Heart right ventricle (tissue), 16 donors: ENCODE data around the gene VSTM5. TPM values are rescaled to one million over a fixed set of nuclear protein-coding genes. Genes with fewer than 3 reads are reported as not detected.

Experiments
- ATAC-seq, 8 donors: fragments of 200-7000 bp; cut with Tn5 transposase; one replicate each; pipeline ENCODE4 v1.9.1; 2020; ENCODE audit warnings: mild to moderate bottlenecking in 8 of 8, moderate library complexity in 8 of 8, moderate number of reproducible peaks in 1 of 8
- DNase-seq, 2 donors: peaks; one replicate each; pipeline ENCODE4 v3.0.0-alpha.2; 2020
- H3K27ac ChIP-seq, 10 donors: fragments of 200-600 bp; sonication (generic) in 2 of 10; one replicate each; pipeline versions ENCODE4 v1.5.0 to v1.8.0; 2020 to 2022; ENCODE audit warnings: mild to moderate bottlenecking in 3 of 10
- H3K27me3 ChIP-seq, 7 donors: fragments of 200-600 bp; one replicate each; pipeline ENCODE4 v1.8.0; 2021 to 2022; ENCODE audit warnings: mild to moderate bottlenecking in 2 of 7
- H3K36me3 ChIP-seq, 9 donors: fragments of 200-600 bp; sonication (generic) in 1 of 9; one replicate each; pipeline versions ENCODE4 v1.5.0 to v1.8.0; 2020 to 2022; ENCODE audit warnings: mild to moderate bottlenecking in 2 of 9
- H3K4me1 ChIP-seq, 9 donors: fragments of 200-600 bp; sonication (generic) in 1 of 9; one replicate each; pipeline versions ENCODE4 v1.5.0 to v1.8.0; 2020 to 2022; ENCODE audit warnings: mild to moderate bottlenecking in 4 of 9
- H3K4me3 ChIP-seq, 10 donors: fragments of 200-600 bp; sonication (generic) in 2 of 10; one replicate each; pipeline versions ENCODE4 v1.5.0 to v1.8.0; 2020 to 2022; ENCODE audit warnings: mild to moderate bottlenecking in 7 of 10, moderate library complexity in 2 of 10
- H3K9me3 ChIP-seq, 11 donors: fragments of 200-600 bp in 10 of 11; sonication (generic) in 2 of 11; one replicate each; pipeline versions ENCODE4 v1.5.0 to v1.8.0; 2013 to 2022; ENCODE audit warnings: mild to moderate bottlenecking in 2 of 11, control low read depth in 1 of 11, moderate library complexity in 1 of 11
- CTCF ChIP-seq, 9 donors: fragments of 200-600 bp; sonication (generic) in 2 of 9; IDR thresholded peaks; one replicate each; pipeline versions ENCODE4 v1.5.0 to v1.8.0; 2021 to 2022; ENCODE audit warnings: antibody characterized with exemption in 9 of 9, mild to moderate bottlenecking in 5 of 9, moderate library complexity in 1 of 9
- WGBS, 2 donors: extraction: QIAGEN DNeasy Blood & Tissue Kit; methylation state at CpG; one replicate each; pipeline ENCODE4 v1.1.7; 2013; ENCODE audit warnings: inconsistent platforms in 1 of 2; 5-methylcytosine and 5-hydroxymethylcytosine counted together
- intact Hi-C, 10 donors: fragments of 100-400 bp; cut with DNase I; formaldehyde crosslinking; loops; one replicate each; pipeline versions ENCODE4 v1.11.1 to v1.14.2; 2022
- polyA plus RNA-seq, 2 donors: library from polyadenylated mRNA; stranded (reverse); fragments of 200-250 nt; gene quantifications; one replicate each; pipeline ENCODE4 v1.2.3, GENCODE V29; 2013
- total RNA-seq, 10 donors: library from RNA; stranded (reverse); fragmentation: NEBNext Ultra II Directional in 3 of 10; extraction: Animal tissue kit (Norgen Biotek cat#: 25700) in 3 of 10; gene quantifications; one replicate each; pipeline versions ENCODE4 v1.2.1 to v1.2.4, GENCODE V29; 2021 to 2023
- donor health status: Arrhythmogenic right ventricular cardiomyopathy.
- donor health status: ischemic (EF 13 %, LVEDD 7.1; RV severe dilation, severe dysfunction).
- donor health status: healthy with polysubstance abuse.
- donor health status: DM: no; HTN: yes; CAD: no.
- donor health status: DM: no; HTN: no; CAD: no.
- donor health status: ischemic (EF 25% LVEDD 6.9; RV normal size, moderate dysfunction).
- donor health status: ischemic (EF 25% LVEDD 5.7; RV mildly dilated, moderate dysfunction).
- donor health status: healthy.
- donor health status: DM: yes; HTN: yes; CAD: no.
- donor health status: Ischemic cardiomyopathy.
- donor health status: ischemic (EF 35%, LVEDD 5.7; RV mildly dilated, moderate dysfunction).
- donor health status: nonischemic (EF 11% LVEDD 7.7; RV severe dilation, severe dysfunction).
- donor health status: DM: yes; HTN: yes; CAD: no.
- donor health status: PGD.
- donor health status: ischemic (EF 29% LVEDD 5.4; RV normal size, mild dysfunction).
- donor health status: nonischemic (EF 23%, LVEDD 6.1; RV moderate dilation, normal function).

VSTM5 gene
- total and polyA plus RNA-seq, 12 donors, result 0.06 to 0.37 (median 0.20) TPM; not detected in 5

DNA sequence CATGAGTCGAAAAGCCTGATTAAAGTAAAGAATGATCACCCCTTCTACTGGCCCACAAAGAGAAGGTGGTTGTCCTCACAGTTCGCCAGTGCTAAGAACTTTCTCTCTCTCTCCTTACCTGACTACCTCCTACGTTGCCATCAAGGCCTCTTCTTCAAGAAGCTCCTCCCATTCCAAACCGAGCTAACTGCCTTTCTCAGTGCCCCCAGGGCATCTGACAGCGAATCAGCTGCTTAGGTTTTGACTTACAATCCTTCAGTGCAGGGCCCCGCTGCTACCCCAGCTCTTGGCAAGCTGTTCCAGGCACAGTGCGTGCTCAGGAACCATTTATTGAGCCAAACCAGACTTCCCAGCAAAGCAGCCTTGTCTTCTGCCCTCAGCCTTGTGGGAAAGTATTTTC, 5.8 kb downstream of the VSTM5 start:
- Histone ChIP-seq H3K4me1 (peaks cover 0 to 5% (median 0%) of the 10 kb centered on the region in 9 donors), H3K36me3 (no peaks in the 10 kb centered on the region), H3K4me3 (no peak overlapping the region), H3K9me3 (no peaks in the 10 kb centered on the region), H3K27ac (no peak overlapping the region), H3K27me3 (peaks cover 0 to 4% (median 0%) of the 10 kb centered on the region in 7 donors)
- 79 to 80% methylated on average over 7 of the region's 7 CpGs for WGBS, 2 donors
- DNase-seq (no peak), ATAC-seq (no peak)
- intact Hi-C loops, result no loop called here
- no peak for TF ChIP-seq CTCF (IDR thresholded peaks at IDR 0.05)

DNA sequence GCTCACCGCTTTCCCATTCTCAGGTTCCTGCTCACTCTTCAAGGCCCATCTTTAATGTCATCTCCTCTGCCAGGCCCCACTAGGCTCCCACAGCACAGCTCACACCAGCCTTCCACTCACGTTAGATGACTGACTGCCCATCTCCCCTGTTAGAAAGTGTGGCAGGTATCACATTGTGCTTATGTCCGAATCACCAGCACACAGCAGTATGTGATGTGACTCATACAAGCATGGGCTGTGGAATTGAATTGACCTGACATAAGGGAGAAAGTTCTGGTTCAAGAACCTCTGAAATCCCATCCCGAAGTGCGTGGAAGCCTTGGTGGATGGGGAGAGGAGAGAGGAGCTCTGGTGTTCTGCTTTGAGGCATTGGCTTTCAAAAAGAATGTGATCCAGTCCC, 6.5 kb downstream of the VSTM5 start:
- no peaks in the 10 kb centered on the region for H3K4me1 ChIP-seq
- DNase-seq (no peak), ATAC-seq (no peak)
- H3K4me3 ChIP-seq, result no peak overlapping the region
- no peaks in the 10 kb centered on the region for H3K27me3 ChIP-seq
- TF ChIP-seq CTCF (IDR thresholded peaks at IDR 0.05), result no peak
- no peaks in the 10 kb centered on the region for H3K9me3 ChIP-seq
- intact Hi-C loops, result no loop called here
- H3K27ac ChIP-seq, result no peak overlapping the region
- H3K36me3 ChIP-seq, result no peaks in the 10 kb centered on the region
- WGBS, 2 donors, result 95 to 97% methylated on average over 5 of the region's 5 CpGs

DNA sequence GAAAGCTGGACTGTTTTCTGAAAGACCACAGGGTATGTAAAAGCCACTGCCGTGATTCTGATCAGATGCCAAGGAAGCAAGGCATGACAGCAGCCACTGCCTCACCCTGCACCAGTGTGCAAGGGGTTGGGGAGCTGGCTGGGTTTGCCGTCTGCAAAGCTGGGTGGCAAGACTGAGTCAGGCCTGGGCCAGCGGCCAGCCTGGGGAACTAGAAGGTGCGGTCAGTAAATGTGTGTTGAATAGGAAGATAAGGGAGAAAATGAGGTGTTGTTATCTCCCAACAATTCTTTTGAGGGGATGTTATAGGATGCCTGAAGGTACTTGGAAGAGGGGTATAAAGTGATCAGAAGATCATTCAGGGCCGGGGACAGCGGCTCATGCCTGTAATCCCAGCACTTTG, 8.0 kb downstream of the VSTM5 start:
- H3K27me3 ChIP-seq, result no peaks in the 10 kb centered on the region
- no peak overlapping the region for H3K27ac ChIP-seq
- intact Hi-C loops, result no loop called here
- TF ChIP-seq CTCF (IDR thresholded peaks at IDR 0.05), result no peak
- 61 to 73% methylated on average over 6 of the region's 6 CpGs for WGBS, 2 donors
- H3K4me1 ChIP-seq, result no peaks in the 10 kb centered on the region
- H3K36me3 ChIP-seq, result no peaks in the 10 kb centered on the region
- no peaks in the 10 kb centered on the region for H3K9me3 ChIP-seq
- ATAC-seq, result peak in 2 of 8 donors; percentile 33 to 39
- no peak for DNase-seq
- no peak overlapping the region for H3K4me3 ChIP-seq

- intact Hi-C loops, result no loop called here
Measured at GRCh38 chr11:93842034-93842433, 8.4 kb downstream of the VSTM5 start.

More at GRCh38 chr11:93842034-93842433, 8.4 kb downstream of the VSTM5 start:
- ATAC-seq (no peak), DNase-seq (no peak)
- Histone ChIP-seq H3K4me1 (no peaks in the 10 kb centered on the region), H3K27me3 (no peaks in the 10 kb centered on the region), H3K27ac (no peak overlapping the region), H3K9me3 (no peaks in the 10 kb centered on the region), H3K36me3 (no peaks in the 10 kb centered on the region), H3K4me3 (no peak overlapping the region)
- no peak for TF ChIP-seq CTCF (IDR thresholded peaks at IDR 0.05)
- 94 to 95% methylated on average over 4 of the region's 4 CpGs for whole genome bisulfite sequencing, 2 donors
